CD14-positive monocyte (primary cell): ENCODE measurements around the gene SHTN1. TPM values are rescaled to one million over a fixed set of nuclear protein-coding genes. Genes with fewer than 3 reads are reported as not detected.

Experiments used
- DNase-seq, 3 donors: peaks; one replicate each; pipeline ENCODE4 v3.0.0-alpha.2; 2011 to 2022
- H2AFZ ChIP-seq: 2 replicates; pipeline ENCODE4 v1.6.0; 2012; ENCODE audit warnings: mild to moderate bottlenecking, low read depth, low read length, inconsistent platforms; ENCODE audit not compliant: insufficient read depth, poor library complexity, severe bottlenecking
- H3K27ac ChIP-seq, 2 donors: 1 replicate in 1 of 2; 2 replicates in 1 of 2; pipeline ENCODE4 v1.5.1; 2012 to 2013; ENCODE audit warnings: low read length in 2 of 2, control low read depth in 1 of 2, inconsistent platforms in 1 of 2, low read depth in 1 of 2, mild to moderate bottlenecking in 1 of 2
- H3K27me3 ChIP-seq, 2 donors: one replicate each; pipeline versions ENCODE4 v1.6.0 to v1.6.1; 2011 to 2013; ENCODE audit warnings: low read length in 2 of 2; ENCODE audit not compliant: control insufficient read depth in 2 of 2, insufficient read depth in 2 of 2
- H3K36me3 ChIP-seq, 2 donors: replicated peaks in 1 of 2; 1 replicate in 1 of 2; 2 replicates in 1 of 2; pipeline versions ENCODE4 v1.5.1 to v1.6.1; 2012 to 2013; ENCODE audit warnings: low read length in 2 of 2, control low read depth in 1 of 2, inconsistent platforms in 1 of 2, mild to moderate bottlenecking in 1 of 2; ENCODE audit not compliant: insufficient read depth in 2 of 2, control insufficient read depth in 1 of 2
- H3K4me1 ChIP-seq, 2 donors: 1 replicate in 1 of 2; 2 replicates in 1 of 2; pipeline versions ENCODE4 v1.5.1 to v1.6.1; 2012 to 2013; ENCODE audit warnings: low read length in 2 of 2, control low read depth in 1 of 2, inconsistent platforms in 1 of 2, mild to moderate bottlenecking in 1 of 2, moderate library complexity in 1 of 2; ENCODE audit not compliant: insufficient read depth in 2 of 2, control insufficient read depth in 1 of 2
- H3K4me2 ChIP-seq: replicated peaks from 2 replicates; pipeline ENCODE3; 2012; ENCODE audit warnings: low read length, moderate library complexity, mild to moderate bottlenecking; ENCODE audit not compliant: poor library complexity, severe bottlenecking; ENCODE audit errors: extremely low read depth
- H3K4me3 ChIP-seq, 3 experiments: fragments of 200-600 bp in 1 of 3; sonication (generic) in 1 of 3; replicated peaks in 1 of 3; 1 replicate in 2 of 3; 2 replicates in 1 of 3; pipeline ENCODE4 v1.5.1; 2011 to 2013; ENCODE audit warnings: low read length in 3 of 3, mild to moderate bottlenecking in 3 of 3, control low read depth in 2 of 3, low read depth in 2 of 3, inconsistent platforms in 1 of 3, moderate library complexity in 1 of 3
- H3K79me2 ChIP-seq: 2 replicates; pipeline ENCODE4 v1.6.0; 2012; ENCODE audit warnings: mild to moderate bottlenecking, control low read depth, inconsistent platforms, low read length, moderate library complexity; ENCODE audit not compliant: insufficient read depth
- H3K9ac ChIP-seq: 2 replicates; pipeline ENCODE4 v1.6.0; 2017; ENCODE audit warnings: low read length, mild to moderate bottlenecking; ENCODE audit not compliant: insufficient read depth, poor library complexity, severe bottlenecking
- H3K9me3 ChIP-seq, 2 donors: replicated peaks in 1 of 2; 1 replicate in 1 of 2; 2 replicates in 1 of 2; pipeline versions ENCODE4 v1.5.1 to v1.6.1; 2012 to 2013; ENCODE audit warnings: low read length in 2 of 2, control low read depth in 1 of 2; ENCODE audit not compliant: control insufficient read depth in 1 of 2, insufficient read depth in 1 of 2
- H4K20me1 ChIP-seq: 2 replicates; pipeline ENCODE4 v1.6.0; 2012; ENCODE audit warnings: mild to moderate bottlenecking, low read length, control low read depth, moderate library complexity; ENCODE audit not compliant: insufficient read depth
- H3K27ac Mint-ChIP-seq, 7 donors: one replicate each; pipeline ENCODE4 v1.8.0; 2020; ENCODE audit warnings: mild to moderate bottlenecking in 7 of 7, mixed read lengths in 7 of 7, moderate library complexity in 6 of 7, inconsistent platforms in 2 of 7
- H3K27me3 Mint-ChIP-seq, 3 donors: one replicate each; pipeline ENCODE4 v1.8.0; 2021 to 2022; ENCODE audit warnings: low read depth in 3 of 3, mild to moderate bottlenecking in 3 of 3, mixed read lengths in 3 of 3, moderate library complexity in 3 of 3, inconsistent platforms in 1 of 3
- H3K36me3 Mint-ChIP-seq, 2 donors: one replicate each; pipeline ENCODE4 v1.8.0; 2020; ENCODE audit warnings: mixed read lengths in 2 of 2, inconsistent platforms in 1 of 2, mild to moderate bottlenecking in 1 of 2
- H3K4me1 Mint-ChIP-seq: one replicate; pipeline ENCODE4 v1.8.0; 2020; ENCODE audit warnings: mild to moderate bottlenecking, mixed read lengths
- H3K4me3 Mint-ChIP-seq, 2 donors: one replicate each; pipeline ENCODE4 v1.8.0; 2020; ENCODE audit warnings: mild to moderate bottlenecking in 2 of 2, mixed read lengths in 2 of 2, moderate library complexity in 1 of 2
- H3K9me3 Mint-ChIP-seq, 7 donors: one replicate each; pipeline ENCODE4 v1.8.0; 2020 to 2022; ENCODE audit warnings: mixed read lengths in 7 of 7, mild to moderate bottlenecking in 6 of 7, moderate library complexity in 6 of 7, inconsistent platforms in 2 of 7
- CTCF ChIP-seq: fragments of 200-600 bp; IDR thresholded peaks from one replicate; pipeline ENCODE4 v1.8.0; 2022; ENCODE audit warnings: antibody characterized with exemption, mild to moderate bottlenecking
- WGBS: methylation state at CpG from one replicate; pipeline ENCODE4 v1.1.5; 2013; ENCODE audit warnings: missing lambda C conversion rate; ENCODE audit not compliant: insufficient coverage; 5-methylcytosine and 5-hydroxymethylcytosine counted together
- intact Hi-C, 2 donors: fragments of 100-400 bp; cut with micrococcal nuclease; formaldehyde crosslinking; loops; one replicate each; pipeline versions ENCODE4 v1.15.0 to v1.15.1; 2023
- polyA plus RNA-seq, 3 donors: library from polyadenylated mRNA; depleted of rRNA in 1 of 3; unstranded in 2 of 3; stranded (reverse) in 1 of 3; fragments of 300-500 nt in 2 of 3; fragments of >200 nt in 1 of 3; fragmentation: Illumina TruSeq in 2 of 3; gene quantifications; 1 replicate in 2 of 3; 2 replicates in 1 of 3; pipeline ENCODE4 v1.2.3, GENCODE V29; 2012 to 2021

Gene SHTN1
- polyA plus RNA-seq, 3 donors, result 14.4 to 22.6 (median 14.9) TPM

- no peak for TF ChIP-seq CTCF
- H3K27me3 ChIP-seq, result peaks cover 0 to 5% of the 10 kb centered on the region in 2 donors
Observed at GRCh38 chr10:116879817-116880216, 125.2 kb downstream of the SHTN1 start.

GRCh38 chr10:116878123-116878522, 126.9 kb downstream of the SHTN1 start:
- Mint-ChIP-seq H3K4me1 (no peaks in the 10 kb centered on the region), H3K9me3 (no peaks in the 10 kb centered on the region), H3K36me3 (peaks cover 10 to 14% of the 10 kb centered on the region in 2 donors), H3K27me3 (peaks cover 5 to 12% (median 6%) of the 10 kb centered on the region in 3 donors), H3K27ac (no peak overlapping the region), H3K4me3 (no peak overlapping the region)
- Histone ChIP-seq H3K4me3 (no peak overlapping the region), H3K9ac (no peak overlapping the region), H3K4me1 (no peaks in the 10 kb centered on the region), H3K9me3 (no peaks in the 10 kb centered on the region), H3K4me2 (no peak overlapping the region), H2AFZ (no peak overlapping the region), H4K20me1 (no peaks in the 10 kb centered on the region), H3K27ac (no peak overlapping the region), H3K27me3 (peaks cover 7 to 10% of the 10 kb centered on the region in 2 donors), H3K79me2 (no peaks in the 10 kb centered on the region), H3K36me3 (peaks cover 0 to 21% of the 10 kb centered on the region in 2 donors)
- WGBS, result 100% methylated on average over 1 of the region's 2 CpGs
- intact Hi-C loops, result no loop called here
- no peak for TF ChIP-seq CTCF
- DNase-seq, result no peak

More at GRCh38 chr10:116879817-116880216, 125.2 kb downstream of the SHTN1 start:
- H3K4me1 ChIP-seq, result no peaks in the 10 kb centered on the region
- no peak overlapping the region for H3K4me2 ChIP-seq
- H3K36me3 ChIP-seq, result peaks cover 14 to 38% of the 10 kb centered on the region in 2 donors
- WGBS, result 83% methylated on average over 1 of the region's 7 CpGs
- H4K20me1 ChIP-seq, result no peaks in the 10 kb centered on the region
- H3K4me3 ChIP-seq, result no peak overlapping the region
- H3K27ac Mint-ChIP-seq, result no peak overlapping the region
- no peaks in the 10 kb centered on the region for H3K4me1 Mint-ChIP-seq
- intact Hi-C loops, result no loop called here
- H3K27me3 Mint-ChIP-seq, result peaks cover 2 to 11% (median 5%) of the 10 kb centered on the region in 3 donors
- no peak overlapping the region for H3K27ac ChIP-seq
- H3K9me3 Mint-ChIP-seq, result no peaks in the 10 kb centered on the region
- no peak overlapping the region for H2AFZ ChIP-seq
- no peak overlapping the region for H3K4me3 Mint-ChIP-seq
- no peaks in the 10 kb centered on the region for H3K9me3 ChIP-seq
- H3K9ac ChIP-seq, result no peak overlapping the region
- H3K36me3 Mint-ChIP-seq, result peaks cover 25 to 30% of the 10 kb centered on the region in 2 donors
- no peaks in the 10 kb centered on the region for H3K79me2 ChIP-seq
- no peak for DNase-seq
